Esophagus muscularis mucosa (tissue), 4 donors: ENCODE data around the gene ARID4B.

ENCODE experiments used
- EP300 ChIP-seq: sonication (generic); formaldehyde crosslinking; IDR thresholded peaks from one replicate; pipeline ENCODE4 v1.6.1; 2017; ENCODE audit warnings: antibody characterized with exemption
- POLR2A ChIP-seq: fragments of 450-650 bp; IDR thresholded peaks from one replicate; pipeline ENCODE4 v1.6.1; 2017; ENCODE audit warnings: antibody characterized with exemption, moderate library complexity, mild to moderate bottlenecking, low read depth
- TF ChIP-seq, protein P1 (sequence below), 3 experiments: fragments of 200-600 bp in 2 of 3; fragments of 450-650 bp in 1 of 3; sonication (generic) in 2 of 3; IDR thresholded peaks; one replicate each; pipeline ENCODE4 v1.5.1; 2017 to 2019; ENCODE audit warnings: antibody characterized with exemption in 3 of 3, mild to moderate bottlenecking in 2 of 3, moderate library complexity in 1 of 3

DNA sequence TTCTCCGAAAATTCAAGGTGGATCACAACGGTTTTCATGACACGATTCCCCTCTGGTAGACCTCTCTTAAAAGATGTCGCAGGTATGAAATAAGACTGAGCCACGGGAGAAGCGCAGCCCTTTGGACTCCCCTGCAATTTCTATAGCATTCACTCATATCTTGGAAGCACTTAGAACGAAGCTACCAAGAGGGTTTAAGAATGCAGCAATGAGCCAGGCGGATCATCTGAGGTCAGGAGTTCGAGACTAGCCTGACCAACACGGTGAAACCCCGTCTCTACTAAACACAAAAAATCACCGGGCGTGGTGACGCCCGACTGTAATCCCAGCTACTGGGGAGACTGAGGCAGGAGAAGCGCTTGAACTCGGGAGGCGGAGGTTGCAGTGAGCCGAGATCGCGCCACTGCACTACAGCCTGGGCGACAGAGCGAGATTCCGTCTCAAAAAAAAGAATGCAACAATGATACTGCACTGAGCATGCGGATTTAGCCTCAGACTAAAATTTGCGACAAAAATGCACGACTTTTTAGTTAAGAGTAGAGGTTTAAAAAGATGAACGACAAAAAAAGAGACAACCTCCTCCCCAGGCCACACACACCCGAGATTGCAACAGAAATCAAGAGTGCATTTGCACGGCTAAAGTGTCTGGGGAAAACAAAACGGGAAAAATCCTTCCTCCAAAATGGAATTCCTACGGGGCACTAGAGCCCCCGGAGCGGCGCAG lies 200.1 kb downstream of the ARID4B start:
- TF ChIP-seq EP300 (no peak), POLR2A (no peak)
- TF ChIP-seq, protein P1, sequence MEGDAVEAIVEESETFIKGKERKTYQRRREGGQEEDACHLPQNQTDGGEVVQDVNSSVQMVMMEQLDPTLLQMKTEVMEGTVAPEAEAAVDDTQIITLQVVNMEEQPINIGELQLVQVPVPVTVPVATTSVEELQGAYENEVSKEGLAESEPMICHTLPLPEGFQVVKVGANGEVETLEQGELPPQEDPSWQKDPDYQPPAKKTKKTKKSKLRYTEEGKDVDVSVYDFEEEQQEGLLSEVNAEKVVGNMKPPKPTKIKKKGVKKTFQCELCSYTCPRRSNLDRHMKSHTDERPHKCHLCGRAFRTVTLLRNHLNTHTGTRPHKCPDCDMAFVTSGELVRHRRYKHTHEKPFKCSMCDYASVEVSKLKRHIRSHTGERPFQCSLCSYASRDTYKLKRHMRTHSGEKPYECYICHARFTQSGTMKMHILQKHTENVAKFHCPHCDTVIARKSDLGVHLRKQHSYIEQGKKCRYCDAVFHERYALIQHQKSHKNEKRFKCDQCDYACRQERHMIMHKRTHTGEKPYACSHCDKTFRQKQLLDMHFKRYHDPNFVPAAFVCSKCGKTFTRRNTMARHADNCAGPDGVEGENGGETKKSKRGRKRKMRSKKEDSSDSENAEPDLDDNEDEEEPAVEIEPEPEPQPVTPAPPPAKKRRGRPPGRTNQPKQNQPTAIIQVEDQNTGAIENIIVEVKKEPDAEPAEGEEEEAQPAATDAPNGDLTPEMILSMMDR (IDR thresholded peaks at IDR 0.05), result no peak
